BE2C (cell line): ENCODE results near the gene IVD.
A peak's percentile ranks its signal among the peaks of the same experiment; 100 is the strongest.

ENCODE experiments used
- DNase-seq: peaks from one replicate; pipeline ENCODE4 v3.0.0-alpha.2; 2020
- H3K27me3 ChIP-seq: fragments of 250-450 bp; sonication (Bioruptor Pico); 2 replicates; pipeline ENCODE4 v1.5.1; 2020; ENCODE audit warnings: mild to moderate bottlenecking
- H3K36me3 ChIP-seq: fragments of 250-450 bp; sonication (Bioruptor Pico); 2 replicates; pipeline ENCODE4 v1.5.1; 2020; ENCODE audit warnings: mild to moderate bottlenecking
- H3K4me1 ChIP-seq: fragments of 250-450 bp; sonication (Bioruptor Pico); 2 replicates; pipeline ENCODE4 v1.5.1; 2020
- H3K4me3 ChIP-seq: 2 replicates; pipeline ENCODE4 v1.5.1; 2011; ENCODE audit warnings: low read depth, low read length
- H3K9me3 ChIP-seq: fragments of 250-450 bp; sonication (Bioruptor Pico); 2 replicates; pipeline ENCODE4 v1.5.1; 2020
- CTCF ChIP-seq: IDR thresholded peaks from 2 replicates; pipeline ENCODE4 v1.5.1; 2012; ENCODE audit warnings: mild to moderate bottlenecking, low read depth, low read length

The IVD gene

GRCh38 chr15:40468898-40469331 lies 63.3 kb downstream of the IVD start:
- H3K4me3 ChIP-seq, result no peak overlapping the region
- peaks cover 24% of the 10 kb centered on the region for H3K36me3 ChIP-seq
- TF ChIP-seq CTCF, result no peak
- no peaks in the 10 kb centered on the region; the same call in 1 of the 2 replicates for H3K4me1 ChIP-seq
- no peak for DNase-seq
- no peaks in the 10 kb centered on the region for H3K9me3 ChIP-seq
- H3K27me3 ChIP-seq, result no peaks in the 10 kb centered on the region

- no peak for DNase-seq
- peak overlapping the region; percentile 61 for H3K4me3 ChIP-seq
- H3K9me3 ChIP-seq, result no peaks in the 10 kb centered on the region
- H3K27me3 ChIP-seq, result no peaks in the 10 kb centered on the region
- no peak for TF ChIP-seq CTCF
- H3K36me3 ChIP-seq, result peaks cover 15% of the 10 kb centered on the region
- no peaks in the 10 kb centered on the region; the same call in 1 of the 2 replicates for H3K4me1 ChIP-seq
These were observed 64.3 kb downstream of the IVD start for GRCh38 chr15:40469776-40470390.

- TF ChIP-seq CTCF, result peak; percentile 5; the same call in 1 of the 2 replicates
- H3K4me3 ChIP-seq, result peak within 1 kb of the TSS; percentile 88
- no peaks in the 10 kb centered on the region for H3K27me3 ChIP-seq
- H3K36me3 ChIP-seq, result peaks cover 8% of the 10 kb centered on the region
- no peaks in the 10 kb centered on the region; the same call in 1 of the 2 replicates for H3K4me1 ChIP-seq
- no peaks in the 10 kb centered on the region for H3K9me3 ChIP-seq
- DNase-seq, result peak; percentile 84
These were observed 65.0 kb downstream of the IVD start, which contains the start of gene CHST14 for GRCh38 chr15:40470423-40471104. Gene CHST14, plus strand, starts transcription at chr15:40470984. Its CDS starts 230 bp downstream, at chr15:40471214.
